ENCODE data around the gene RAB3A.

RAB3A gene

GRCh38 chr19:18197941-18198340 lies 5.9 kb downstream of the RAB3A start:
- no peak for DNase-seq (ENCODE audit: low read depth in 2 of 2)

- DNase-seq (ENCODE audit: low read depth in 2 of 2): no peak
Observed at GRCh38 chr19:18197306-18197705, 6.5 kb downstream of the RAB3A start.

GRCh38 chr19:18196511-18196845 lies 7.4 kb downstream of the RAB3A start:
- no peak for DNase-seq (ENCODE audit: low read depth in 2 of 2)

GRCh38 chr19:18194554-18195238 lies 9.1 kb downstream of the RAB3A start:
- no peak for DNase-seq (ENCODE audit: low read depth in 2 of 2)

GRCh38 chr19:18194181-18194530 lies 9.7 kb downstream of the RAB3A start:
- DNase-seq (ENCODE audit: low read depth in 2 of 2): no peak

- no peak for DNase-seq (ENCODE audit: low read depth in 2 of 2)
Observed at GRCh38 chr19:18193388-18194180, 10.3 kb downstream of the RAB3A start.

- peak; percentile 93 to 96 for DNase-seq (ENCODE audit: low read depth in 2 of 2)
Observed at GRCh38 chr19:18192673-18193387, 11.0 kb downstream of the RAB3A start, which contains the start of gene MPV17L2. Gene MPV17L2 (plus strand): TSS chr19:18193218. CDS start chr19:18193282, 64 bp downstream.

GRCh38 chr19:18191640-18192062 lies 12.2 kb downstream of the RAB3A start:
- no peak for DNase-seq (ENCODE audit: low read depth in 2 of 2)

GRCh38 chr19:18190278-18190677 lies 13.6 kb downstream of the RAB3A start:
- DNase-seq (ENCODE audit: low read depth in 2 of 2): no peak

- no peak for DNase-seq (ENCODE audit: low read depth in 2 of 2)
Observed at GRCh38 chr19:18185538-18185937, 18.3 kb downstream of the RAB3A start.

GRCh38 chr19:18183529-18183928 lies 20.3 kb downstream of the RAB3A start:
- DNase-seq (ENCODE audit: low read depth in 2 of 2): no peak

- no peak for DNase-seq (ENCODE audit: low read depth in 2 of 2)
Observed at GRCh38 chr19:18179957-18180356, 23.9 kb downstream of the RAB3A start.

- DNase-seq (ENCODE audit: low read depth in 2 of 2): no peak
Observed at GRCh38 chr19:18176367-18177310, 27.2 kb downstream of the RAB3A start.

GRCh38 chr19:18174983-18175382 lies 28.9 kb downstream of the RAB3A start:
- no peak for DNase-seq (ENCODE audit: low read depth in 2 of 2)

GRCh38 chr19:18173572-18174288 lies 30.1 kb downstream of the RAB3A start, which contains the start of gene IFI30:
Gene IFI30 (plus strand): TSS chr19:18173813. CDS start chr19:18173842, 29 bp downstream.
- peak in 1 of 2 donors; percentile 43 for DNase-seq (ENCODE audit: low read depth in 2 of 2)

GRCh38 chr19:18173054-18173571 lies 30.7 kb downstream of the RAB3A start:
- DNase-seq (ENCODE audit: low read depth in 2 of 2): no peak

GRCh38 chr19:18172331-18173053 lies 31.4 kb downstream of the RAB3A start:
- no peak for DNase-seq (ENCODE audit: low read depth in 2 of 2)

GRCh38 chr19:18171605-18172327 lies 32.1 kb downstream of the RAB3A start:
- DNase-seq (ENCODE audit: low read depth in 2 of 2): no peak

- DNase-seq (ENCODE audit: low read depth in 2 of 2): no peak
Observed at GRCh38 chr19:18170714-18171255, 33.1 kb downstream of the RAB3A start.
